HCT116 (cell line): ENCODE data around the gene KIR2DL1.
"Not testable (repeated sequence)": the region's sequence is repeated elsewhere in the genome, so short reads cannot be mapped to it uniquely, and the experiment has no call there.

Experiments used
- TF ChIP-seq, protein P1 (sequence below): IDR thresholded peaks from 2 replicates; pipeline ENCODE4 v1.6.1; 2011; ENCODE audit warnings: mild to moderate bottlenecking, low read length, moderate library complexity; ENCODE audit not compliant: insufficient replicate concordance; ENCODE audit errors: extremely low read depth
- TF ChIP-seq, protein P2 (sequence below), 3 experiments: fragments of 200-600 bp in 1 of 3; sonication (generic) in 1 of 3; IDR thresholded peaks in 2 of 3; conservative IDR thresholded peaks in 1 of 3; 2 replicates each; pipeline ENCODE4 v1.5.1; 2012 to 2017; ENCODE audit warnings: low read depth in 2 of 3, low read length in 2 of 3, antibody characterized with exemption in 1 of 3, borderline replicate concordance in 1 of 3, control low read depth in 1 of 3, mild to moderate bottlenecking in 1 of 3, mixed read lengths in 1 of 3, mixed run types in 1 of 3, moderate library complexity in 1 of 3; ENCODE audit not compliant: insufficient read depth in 1 of 3

DNA sequence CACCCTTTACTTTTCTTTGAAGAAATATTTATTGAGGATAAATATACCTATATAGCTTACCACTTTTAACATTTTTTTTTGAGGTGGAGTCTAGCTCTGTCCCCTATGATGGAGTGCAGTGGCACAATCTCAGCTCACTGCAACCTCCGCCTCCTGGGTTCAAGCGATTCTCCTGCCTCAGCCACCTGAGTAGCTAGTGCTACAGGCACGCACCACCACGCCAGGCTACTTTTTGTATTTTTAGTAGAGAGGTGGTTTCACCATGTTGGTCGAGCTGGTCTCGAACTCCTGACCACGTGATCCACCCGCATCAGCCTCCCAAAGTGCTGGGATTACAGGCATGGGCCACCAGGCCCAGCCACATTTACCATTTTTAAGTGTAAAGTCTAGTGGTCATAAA, 6.2 kb downstream of the KIR2DL1 start:
- TF ChIP-seq, protein P1, sequence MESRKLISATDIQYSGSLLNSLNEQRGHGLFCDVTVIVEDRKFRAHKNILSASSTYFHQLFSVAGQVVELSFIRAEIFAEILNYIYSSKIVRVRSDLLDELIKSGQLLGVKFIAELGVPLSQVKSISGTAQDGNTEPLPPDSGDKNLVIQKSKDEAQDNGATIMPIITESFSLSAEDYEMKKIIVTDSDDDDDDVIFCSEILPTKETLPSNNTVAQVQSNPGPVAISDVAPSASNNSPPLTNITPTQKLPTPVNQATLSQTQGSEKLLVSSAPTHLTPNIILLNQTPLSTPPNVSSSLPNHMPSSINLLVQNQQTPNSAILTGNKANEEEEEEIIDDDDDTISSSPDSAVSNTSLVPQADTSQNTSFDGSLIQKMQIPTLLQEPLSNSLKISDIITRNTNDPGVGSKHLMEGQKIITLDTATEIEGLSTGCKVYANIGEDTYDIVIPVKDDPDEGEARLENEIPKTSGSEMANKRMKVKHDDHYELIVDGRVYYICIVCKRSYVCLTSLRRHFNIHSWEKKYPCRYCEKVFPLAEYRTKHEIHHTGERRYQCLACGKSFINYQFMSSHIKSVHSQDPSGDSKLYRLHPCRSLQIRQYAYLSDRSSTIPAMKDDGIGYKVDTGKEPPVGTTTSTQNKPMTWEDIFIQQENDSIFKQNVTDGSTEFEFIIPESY, result not testable (repeated sequence)
- TF ChIP-seq, protein P2, sequence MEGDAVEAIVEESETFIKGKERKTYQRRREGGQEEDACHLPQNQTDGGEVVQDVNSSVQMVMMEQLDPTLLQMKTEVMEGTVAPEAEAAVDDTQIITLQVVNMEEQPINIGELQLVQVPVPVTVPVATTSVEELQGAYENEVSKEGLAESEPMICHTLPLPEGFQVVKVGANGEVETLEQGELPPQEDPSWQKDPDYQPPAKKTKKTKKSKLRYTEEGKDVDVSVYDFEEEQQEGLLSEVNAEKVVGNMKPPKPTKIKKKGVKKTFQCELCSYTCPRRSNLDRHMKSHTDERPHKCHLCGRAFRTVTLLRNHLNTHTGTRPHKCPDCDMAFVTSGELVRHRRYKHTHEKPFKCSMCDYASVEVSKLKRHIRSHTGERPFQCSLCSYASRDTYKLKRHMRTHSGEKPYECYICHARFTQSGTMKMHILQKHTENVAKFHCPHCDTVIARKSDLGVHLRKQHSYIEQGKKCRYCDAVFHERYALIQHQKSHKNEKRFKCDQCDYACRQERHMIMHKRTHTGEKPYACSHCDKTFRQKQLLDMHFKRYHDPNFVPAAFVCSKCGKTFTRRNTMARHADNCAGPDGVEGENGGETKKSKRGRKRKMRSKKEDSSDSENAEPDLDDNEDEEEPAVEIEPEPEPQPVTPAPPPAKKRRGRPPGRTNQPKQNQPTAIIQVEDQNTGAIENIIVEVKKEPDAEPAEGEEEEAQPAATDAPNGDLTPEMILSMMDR (IDR thresholded peaks at IDR 0.05 in 2 of 3, conservative IDR thresholded peaks at IDR 0.05 in 1 of 3; ENCODE audit: borderline replicate concordance in 1 of 3, insufficient read depth in 1 of 3, low read depth in 2 of 3, low read length in 2 of 3), result not testable (repeated sequence)
